ENCODE data around the gene LIPC.

LIPC gene

GRCh38 chr15:58465070-58465469, 33.3 kb downstream of the LIPC start:
- H3K4me1 ChIP-seq (ENCODE audit: control insufficient read depth, insufficient read depth, low read length, unreplicated experiment), result peaks cover 9% of the 10 kb centered on the region
- H3K79me2 ChIP-seq (ENCODE audit: control insufficient read depth, insufficient read depth, low read length, unreplicated experiment), result no peaks in the 10 kb centered on the region
- H3K27ac ChIP-seq (ENCODE audit: low read depth, low read length), result no peak overlapping the region
- H2AFZ ChIP-seq (ENCODE audit: low read length, unreplicated experiment), result no peak overlapping the region
- H3K4me3 ChIP-seq (ENCODE audit: low read depth, low read length), result no peak overlapping the region
- H3K27me3 ChIP-seq (ENCODE audit: insufficient read depth, low read length), result no peaks in the 10 kb centered on the region
- H3K36me3 ChIP-seq (ENCODE audit: insufficient read depth, low read length), result no peaks in the 10 kb centered on the region

DNA sequence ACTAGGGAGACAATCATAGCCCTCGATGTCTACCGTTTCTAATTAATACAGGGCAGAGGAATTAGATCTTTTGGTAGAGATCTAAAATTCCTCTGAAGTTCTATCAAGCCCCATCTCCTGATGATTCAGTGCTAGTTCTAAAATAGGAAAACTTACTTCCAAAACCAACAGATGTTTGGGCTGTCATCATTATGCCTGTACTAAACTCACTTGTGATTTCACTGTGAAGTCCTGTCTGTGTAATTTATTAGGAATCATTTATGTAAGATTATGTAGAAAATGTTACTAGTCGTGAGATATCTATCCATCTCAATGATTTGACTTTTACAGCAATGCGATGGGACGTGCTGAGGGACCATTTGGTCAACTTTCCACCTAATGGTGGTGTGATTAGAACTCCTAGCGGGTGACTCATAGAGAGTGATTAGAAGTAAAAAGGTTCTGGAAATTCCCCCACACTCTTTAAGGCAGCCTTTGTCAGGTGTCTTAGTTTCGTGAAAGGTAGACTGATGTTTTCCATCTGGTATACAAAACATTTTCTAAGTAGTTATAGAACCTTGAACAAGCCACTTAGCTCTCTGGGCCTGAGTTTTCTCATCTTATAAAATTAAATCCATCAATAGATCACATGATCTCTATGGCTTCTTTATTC, 34.2 kb downstream of the LIPC start:
- Histone ChIP-seq H3K4me3 (ENCODE audit: low read depth, low read length) (no peak overlapping the region), H3K36me3 (ENCODE audit: insufficient read depth, low read length) (no peaks in the 10 kb centered on the region), H3K4me1 (ENCODE audit: control insufficient read depth, insufficient read depth, low read length, unreplicated experiment) (peaks cover 15% of the 10 kb centered on the region), H3K27ac (ENCODE audit: low read depth, low read length) (no peak overlapping the region), H2AFZ (ENCODE audit: low read length, unreplicated experiment) (no peak overlapping the region), H3K27me3 (ENCODE audit: insufficient read depth, low read length) (no peaks in the 10 kb centered on the region), H3K79me2 (ENCODE audit: control insufficient read depth, insufficient read depth, low read length, unreplicated experiment) (no peaks in the 10 kb centered on the region)

DNA sequence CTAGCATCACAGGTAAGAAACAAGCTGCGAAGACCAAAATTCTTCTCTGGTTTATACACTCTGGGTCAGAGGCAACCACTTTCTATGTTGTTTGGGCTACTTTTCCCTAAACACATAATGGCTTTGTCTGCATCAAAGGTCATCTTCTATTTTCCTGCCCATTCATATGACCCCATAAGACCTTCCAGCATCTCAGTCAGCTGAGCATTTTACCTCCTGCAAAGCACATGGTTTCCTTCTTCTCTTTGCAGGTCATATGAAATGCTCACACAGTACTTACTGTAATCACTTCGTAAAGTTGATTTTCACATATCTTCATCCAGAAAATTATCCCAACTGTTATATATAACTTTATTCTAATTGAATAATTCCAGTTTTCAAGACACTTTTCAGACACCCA, 34.8 kb downstream of the LIPC start:
- H3K79me2 ChIP-seq (ENCODE audit: control insufficient read depth, insufficient read depth, low read length, unreplicated experiment), result no peaks in the 10 kb centered on the region
- peaks cover 18% of the 10 kb centered on the region for H3K4me1 ChIP-seq (ENCODE audit: control insufficient read depth, insufficient read depth, low read length, unreplicated experiment)
- no peaks in the 10 kb centered on the region for H3K27me3 ChIP-seq (ENCODE audit: insufficient read depth, low read length)
- no peak overlapping the region for H2AFZ ChIP-seq (ENCODE audit: low read length, unreplicated experiment)
- H3K4me3 ChIP-seq (ENCODE audit: low read depth, low read length), result no peak overlapping the region
- H3K27ac ChIP-seq (ENCODE audit: low read depth, low read length), result no peak overlapping the region
- no peaks in the 10 kb centered on the region for H3K36me3 ChIP-seq (ENCODE audit: insufficient read depth, low read length)

DNA sequence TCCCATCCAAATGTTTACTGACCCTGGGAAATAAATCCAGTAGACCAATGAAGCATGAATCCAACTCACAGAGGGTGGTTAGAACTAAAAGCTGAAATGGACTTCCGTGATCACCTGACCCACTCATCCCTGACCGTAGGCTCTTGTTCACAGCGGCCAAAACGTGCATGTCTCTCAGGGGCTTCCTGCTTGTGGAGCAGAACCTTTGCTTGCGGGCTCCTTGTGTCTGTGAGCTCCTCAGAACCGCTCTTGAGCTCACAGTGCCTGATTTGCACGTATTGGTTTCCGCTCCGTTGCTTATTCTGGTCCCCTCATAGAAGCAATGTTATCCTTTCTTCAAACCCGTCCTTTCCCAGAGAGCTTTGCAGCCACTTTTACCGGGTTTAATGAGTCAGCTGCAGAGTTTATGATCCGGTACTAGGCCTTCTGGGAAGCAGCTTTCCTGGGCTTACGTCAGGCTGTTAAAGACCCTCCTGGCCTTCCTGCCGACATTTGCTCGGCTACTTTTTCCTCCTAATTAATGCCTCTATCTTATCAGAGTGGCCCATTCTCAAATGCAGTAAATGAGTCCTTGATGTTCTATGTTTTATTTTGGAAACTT, 35.4 kb downstream of the LIPC start:
- Histone ChIP-seq H3K4me1 (ENCODE audit: control insufficient read depth, insufficient read depth, low read length, unreplicated experiment) (peaks cover 18% of the 10 kb centered on the region), H2AFZ (ENCODE audit: low read length, unreplicated experiment) (no peak overlapping the region)

DNA sequence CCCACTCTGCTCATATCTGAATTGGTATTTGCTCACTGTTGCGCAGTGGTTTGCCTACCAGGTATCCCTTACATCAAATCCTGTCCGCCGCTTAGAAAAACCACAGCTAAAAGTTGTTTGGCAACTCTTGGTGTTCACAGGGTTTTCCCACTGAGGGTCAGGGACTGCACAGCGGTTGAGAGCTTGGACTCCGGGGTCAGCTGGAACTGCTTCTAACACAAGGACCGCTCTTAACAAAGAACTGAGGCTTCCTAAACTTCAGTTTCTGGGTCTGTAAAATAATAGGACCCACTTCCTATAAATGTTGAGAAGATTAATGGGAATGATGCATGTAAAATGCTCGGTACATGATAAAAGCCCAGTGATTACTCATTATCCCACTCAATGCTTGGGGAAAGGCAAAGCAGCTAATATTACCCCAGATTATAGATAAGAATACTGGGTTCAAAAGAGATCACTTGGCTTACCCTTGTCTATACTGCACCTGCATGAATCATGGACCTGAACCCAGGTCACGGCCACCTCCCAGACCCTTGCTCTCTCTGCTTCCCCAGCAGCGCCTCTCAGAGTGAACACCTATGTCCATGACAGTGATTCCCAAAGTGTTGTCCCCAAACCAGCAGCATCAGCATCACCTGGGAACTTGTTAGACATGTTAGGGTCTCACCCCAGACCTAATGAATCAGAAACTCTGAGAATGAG, 36.1 kb downstream of the LIPC start:
- H3K4me3 ChIP-seq (ENCODE audit: low read depth, low read length), result no peak overlapping the region
- no peaks in the 10 kb centered on the region for H3K79me2 ChIP-seq (ENCODE audit: control insufficient read depth, insufficient read depth, low read length, unreplicated experiment)
- peaks cover 21% of the 10 kb centered on the region for H3K4me1 ChIP-seq (ENCODE audit: control insufficient read depth, insufficient read depth, low read length, unreplicated experiment)
- H2AFZ ChIP-seq (ENCODE audit: low read length, unreplicated experiment), result no peak overlapping the region
- H3K27me3 ChIP-seq (ENCODE audit: insufficient read depth, low read length), result no peaks in the 10 kb centered on the region
- H3K36me3 ChIP-seq (ENCODE audit: insufficient read depth, low read length), result no peaks in the 10 kb centered on the region
- no peak overlapping the region for H3K27ac ChIP-seq (ENCODE audit: low read depth, low read length)

More for the DNA sequence above, 35.4 kb downstream of the LIPC start:
- H3K79me2 ChIP-seq (ENCODE audit: control insufficient read depth, insufficient read depth, low read length, unreplicated experiment), result no peaks in the 10 kb centered on the region
- H3K4me3 ChIP-seq (ENCODE audit: low read depth, low read length), result no peak overlapping the region
- no peaks in the 10 kb centered on the region for H3K27me3 ChIP-seq (ENCODE audit: insufficient read depth, low read length)
- H3K36me3 ChIP-seq (ENCODE audit: insufficient read depth, low read length), result no peaks in the 10 kb centered on the region
- no peak overlapping the region for H3K27ac ChIP-seq (ENCODE audit: low read depth, low read length)

DNA sequence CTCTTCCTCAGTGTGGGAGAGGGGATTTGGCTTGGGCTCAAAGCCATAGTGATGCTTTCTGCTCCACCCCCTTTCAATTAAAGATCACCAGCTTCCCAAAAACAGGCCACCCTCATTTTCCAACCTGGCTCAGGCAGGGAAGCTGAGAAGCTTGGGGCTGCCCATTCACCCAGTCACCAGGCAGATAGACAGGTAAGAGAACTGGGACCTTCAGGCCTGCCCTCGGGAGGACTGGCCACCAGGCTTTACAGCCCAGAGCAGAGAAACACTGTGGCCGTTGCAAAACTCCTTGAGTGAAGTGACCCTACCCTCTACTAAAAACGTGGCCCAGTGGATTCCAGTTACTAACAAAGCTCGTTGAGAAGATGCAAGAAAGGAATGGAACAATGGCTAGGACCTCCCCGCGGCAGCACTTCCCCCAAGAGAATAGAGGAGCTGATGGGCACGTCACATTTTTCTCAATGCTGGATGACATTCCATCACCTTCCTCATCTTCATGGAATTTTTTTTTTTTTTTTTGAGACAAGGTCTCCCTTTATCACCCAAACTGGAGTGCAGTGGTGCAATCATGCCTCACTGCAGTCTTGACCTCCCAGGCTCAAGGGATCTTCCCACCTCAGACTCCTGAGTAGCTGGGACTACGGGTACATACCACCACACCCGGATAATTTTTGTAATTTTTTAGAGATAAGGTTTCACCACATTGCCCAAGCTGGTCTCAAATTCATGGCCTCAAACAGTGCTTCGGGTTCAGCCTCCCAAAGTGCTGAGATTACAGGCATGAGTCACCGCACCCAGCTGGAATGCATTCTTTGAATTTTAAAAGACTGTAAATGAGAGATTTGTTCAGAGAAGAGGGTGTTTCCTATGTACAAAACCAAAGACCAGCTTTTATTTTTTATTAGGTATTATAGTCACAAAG, 37.9 kb downstream of the LIPC start:
- H3K27ac ChIP-seq (ENCODE audit: low read depth, low read length), result peak overlapping the region; percentile 90
- H3K4me3 ChIP-seq (ENCODE audit: low read depth, low read length), result no peak overlapping the region
- H3K36me3 ChIP-seq (ENCODE audit: insufficient read depth, low read length), result no peaks in the 10 kb centered on the region
- no peaks in the 10 kb centered on the region for H3K79me2 ChIP-seq (ENCODE audit: control insufficient read depth, insufficient read depth, low read length, unreplicated experiment)
- H3K4me1 ChIP-seq (ENCODE audit: control insufficient read depth, insufficient read depth, low read length, unreplicated experiment), result peaks cover 36% of the 10 kb centered on the region
- no peak overlapping the region for H2AFZ ChIP-seq (ENCODE audit: low read length, unreplicated experiment)
- H3K27me3 ChIP-seq (ENCODE audit: insufficient read depth, low read length), result no peaks in the 10 kb centered on the region

DNA sequence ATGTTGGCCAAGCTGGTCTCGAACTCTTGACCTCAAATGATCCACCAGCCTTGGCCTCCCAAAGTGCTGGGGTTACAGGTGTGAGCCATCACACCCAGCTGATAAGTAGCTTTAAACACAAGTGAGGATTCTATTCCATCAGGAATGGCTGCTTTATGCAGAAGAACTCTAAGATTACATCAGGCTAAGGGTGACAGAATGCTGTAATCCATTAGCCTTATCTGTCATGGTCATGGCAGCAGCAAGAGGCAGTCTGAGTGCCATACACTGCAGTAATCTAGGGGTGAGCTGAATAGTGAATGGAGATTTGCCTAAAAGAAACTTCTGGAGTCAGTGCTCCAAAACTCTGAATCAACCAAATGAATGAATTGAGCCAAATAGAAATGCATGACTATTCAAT, 39.6 kb downstream of the LIPC start:
- Histone ChIP-seq H3K27me3 (ENCODE audit: insufficient read depth, low read length) (no peaks in the 10 kb centered on the region), H3K4me1 (ENCODE audit: control insufficient read depth, insufficient read depth, low read length, unreplicated experiment) (peaks cover 39% of the 10 kb centered on the region), H3K4me3 (ENCODE audit: low read depth, low read length) (no peak overlapping the region), H3K36me3 (ENCODE audit: insufficient read depth, low read length) (no peaks in the 10 kb centered on the region), H2AFZ (ENCODE audit: low read length, unreplicated experiment) (no peak overlapping the region), H3K79me2 (ENCODE audit: control insufficient read depth, insufficient read depth, low read length, unreplicated experiment) (no peaks in the 10 kb centered on the region), H3K27ac (ENCODE audit: low read depth, low read length) (no peak overlapping the region)

GRCh38 chr15:58472221-58472620, 40.4 kb downstream of the LIPC start:
- Histone ChIP-seq H3K36me3 (ENCODE audit: insufficient read depth, low read length) (no peaks in the 10 kb centered on the region), H3K27me3 (ENCODE audit: insufficient read depth, low read length) (no peaks in the 10 kb centered on the region), H3K27ac (ENCODE audit: low read depth, low read length) (no peak overlapping the region), H3K4me3 (ENCODE audit: low read depth, low read length) (no peak overlapping the region), H2AFZ (ENCODE audit: low read length, unreplicated experiment) (no peak overlapping the region), H3K4me1 (ENCODE audit: control insufficient read depth, insufficient read depth, low read length, unreplicated experiment) (peaks cover 46% of the 10 kb centered on the region), H3K79me2 (ENCODE audit: control insufficient read depth, insufficient read depth, low read length, unreplicated experiment) (no peaks in the 10 kb centered on the region)

DNA sequence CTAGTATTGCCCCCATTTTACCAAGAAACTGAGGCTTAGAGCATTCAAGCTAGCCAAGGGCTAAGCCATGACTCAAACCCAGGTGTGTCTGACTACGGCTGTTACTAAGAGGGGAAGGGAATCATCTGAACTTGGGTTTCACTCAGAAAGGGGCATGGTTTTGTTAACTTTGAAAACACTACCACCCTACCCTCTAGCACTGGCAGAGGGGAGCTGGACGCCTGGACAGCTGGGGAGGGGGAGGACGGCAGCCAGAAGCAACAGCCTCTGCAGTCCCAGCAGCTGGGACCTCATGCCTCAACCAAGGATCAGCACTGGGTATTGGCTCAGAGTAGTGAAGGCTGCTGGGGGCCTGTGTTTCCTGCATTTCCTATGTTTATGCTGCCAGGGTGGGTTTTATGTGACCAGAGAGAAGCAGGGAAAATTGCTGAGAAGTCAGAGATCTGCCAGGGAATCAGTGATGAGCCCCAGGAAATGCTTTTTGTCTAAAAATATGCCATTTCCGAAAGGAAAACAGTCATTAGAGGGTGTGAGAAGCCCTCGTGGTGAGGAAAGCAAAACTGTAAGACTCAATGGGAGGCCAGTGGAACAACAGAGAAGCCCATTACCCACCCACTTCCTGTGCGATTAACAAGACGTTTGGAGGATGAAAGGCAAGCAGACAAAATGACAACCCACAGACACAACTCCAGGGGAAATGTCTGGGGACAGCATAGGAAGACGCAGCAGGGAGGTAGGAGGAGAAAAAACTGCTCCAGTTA, 41.2 kb downstream of the LIPC start:
- peak overlapping the region; percentile 52 for H3K27ac ChIP-seq (ENCODE audit: low read depth, low read length)
- peaks cover 48% of the 10 kb centered on the region for H3K4me1 ChIP-seq (ENCODE audit: control insufficient read depth, insufficient read depth, low read length, unreplicated experiment)
- H3K4me3 ChIP-seq (ENCODE audit: low read depth, low read length), result peak overlapping the region; percentile 41; the same call in 1 of the 2 replicates
- H3K27me3 ChIP-seq (ENCODE audit: insufficient read depth, low read length), result no peaks in the 10 kb centered on the region
- no peaks in the 10 kb centered on the region for H3K36me3 ChIP-seq (ENCODE audit: insufficient read depth, low read length)
- peak overlapping the region; percentile 58 for H2AFZ ChIP-seq (ENCODE audit: low read length, unreplicated experiment)
- no peaks in the 10 kb centered on the region for H3K79me2 ChIP-seq (ENCODE audit: control insufficient read depth, insufficient read depth, low read length, unreplicated experiment)

- peaks cover 48% of the 10 kb centered on the region for H3K4me1 ChIP-seq (ENCODE audit: control insufficient read depth, insufficient read depth, low read length, unreplicated experiment)
- H3K79me2 ChIP-seq (ENCODE audit: control insufficient read depth, insufficient read depth, low read length, unreplicated experiment), result no peaks in the 10 kb centered on the region
- no peak overlapping the region for H2AFZ ChIP-seq (ENCODE audit: low read length, unreplicated experiment)
- peak overlapping the region; percentile 41; the same call in 1 of the 2 replicates for H3K4me3 ChIP-seq (ENCODE audit: low read depth, low read length)
- peak overlapping the region; percentile 52; the same call in 1 of the 2 replicates for H3K27ac ChIP-seq (ENCODE audit: low read depth, low read length)
- no peaks in the 10 kb centered on the region for H3K36me3 ChIP-seq (ENCODE audit: insufficient read depth, low read length)
- H3K27me3 ChIP-seq (ENCODE audit: insufficient read depth, low read length), result no peaks in the 10 kb centered on the region
Measured at GRCh38 chr15:58473724-58474123, 41.9 kb downstream of the LIPC start.

All from ACC112 (cell line).